GM19193 (cell line): ENCODE data around the gene HOXB7.

ENCODE experiments used
- POLR2A ChIP-seq: IDR thresholded peaks from 4 replicates; pipeline ENCODE4 v1.6.1; 2011; ENCODE audit not compliant: insufficient read depth, insufficient read length; ENCODE audit errors: extremely low read depth

HOXB7 gene

GRCh38 chr17:48621410-48622392 lies 10.9 kb upstream of the HOXB7 start:
- TF ChIP-seq POLR2A, result no peak

DNA sequence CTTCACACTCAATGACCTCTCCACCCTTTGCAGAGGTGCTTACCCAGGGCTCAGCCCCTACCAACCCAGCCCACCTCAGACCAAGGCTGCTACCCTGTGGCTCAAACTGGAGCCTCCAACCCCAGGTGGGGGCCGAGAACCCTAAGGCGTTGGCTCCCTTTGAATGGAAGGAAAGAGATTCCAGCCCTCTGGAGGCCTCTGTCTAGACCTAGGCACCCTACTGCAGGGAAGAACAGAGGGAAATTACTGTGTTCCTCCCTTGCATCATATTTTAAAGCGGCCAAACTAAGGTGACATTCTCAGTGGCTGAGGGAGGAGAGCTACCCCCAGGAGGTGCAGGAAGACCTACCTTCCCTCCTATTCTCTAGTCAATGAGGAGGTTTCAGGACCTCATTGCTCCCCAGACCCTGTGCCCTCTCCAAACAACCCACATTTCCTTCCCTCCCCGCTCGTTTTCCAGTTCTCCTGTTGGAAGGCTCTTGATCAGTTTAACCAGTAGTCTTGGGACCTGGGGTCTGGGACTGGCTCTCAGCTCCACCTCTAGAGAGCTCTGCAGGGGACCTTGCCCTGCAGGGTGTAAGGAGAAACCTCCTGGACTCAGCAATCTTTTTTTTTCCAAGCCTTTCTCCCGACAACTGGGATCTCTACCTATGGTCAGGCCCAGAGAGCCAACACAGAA lies 9.8 kb upstream of the HOXB7 start:
- TF ChIP-seq POLR2A, result no peak

- TF ChIP-seq POLR2A, result no peak
Observed at GRCh38 chr17:48619826-48620449, 9.1 kb upstream of the HOXB7 start.

DNA sequence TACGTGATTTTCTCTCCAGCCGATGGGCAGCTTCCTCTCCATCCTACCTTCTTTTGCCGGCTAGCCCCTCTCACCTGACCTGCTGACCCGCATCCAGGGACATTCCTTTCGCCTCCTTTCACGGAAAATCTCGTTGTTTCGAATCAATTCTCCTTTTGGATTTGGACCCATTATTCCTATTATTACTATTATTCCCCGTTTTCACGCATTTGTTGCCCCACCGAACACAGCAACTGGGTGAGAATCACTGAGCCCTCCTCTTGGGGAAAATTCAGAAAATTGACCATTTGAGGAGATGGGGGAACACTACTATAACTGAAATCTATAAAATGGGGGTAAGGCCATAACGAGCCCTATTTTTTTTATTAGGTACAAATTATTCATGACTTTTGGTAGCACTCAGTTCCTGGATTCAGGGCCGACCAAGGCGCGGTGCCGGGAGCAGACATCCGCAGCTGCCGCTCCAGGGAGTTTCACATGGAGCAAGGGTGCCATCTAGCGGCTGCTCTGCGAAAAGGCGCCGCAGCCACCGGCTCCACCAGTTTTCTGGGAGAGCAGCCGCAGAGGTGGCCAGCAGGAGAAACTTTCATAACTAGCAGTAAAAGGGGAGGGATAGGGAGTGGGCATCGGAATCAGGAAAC lies 7.6 kb upstream of the HOXB7 start:
- TF ChIP-seq POLR2A, result no peak

- no peak for TF ChIP-seq POLR2A
Observed at GRCh38 chr17:48617471-48618255, 6.8 kb upstream of the HOXB7 start.

DNA sequence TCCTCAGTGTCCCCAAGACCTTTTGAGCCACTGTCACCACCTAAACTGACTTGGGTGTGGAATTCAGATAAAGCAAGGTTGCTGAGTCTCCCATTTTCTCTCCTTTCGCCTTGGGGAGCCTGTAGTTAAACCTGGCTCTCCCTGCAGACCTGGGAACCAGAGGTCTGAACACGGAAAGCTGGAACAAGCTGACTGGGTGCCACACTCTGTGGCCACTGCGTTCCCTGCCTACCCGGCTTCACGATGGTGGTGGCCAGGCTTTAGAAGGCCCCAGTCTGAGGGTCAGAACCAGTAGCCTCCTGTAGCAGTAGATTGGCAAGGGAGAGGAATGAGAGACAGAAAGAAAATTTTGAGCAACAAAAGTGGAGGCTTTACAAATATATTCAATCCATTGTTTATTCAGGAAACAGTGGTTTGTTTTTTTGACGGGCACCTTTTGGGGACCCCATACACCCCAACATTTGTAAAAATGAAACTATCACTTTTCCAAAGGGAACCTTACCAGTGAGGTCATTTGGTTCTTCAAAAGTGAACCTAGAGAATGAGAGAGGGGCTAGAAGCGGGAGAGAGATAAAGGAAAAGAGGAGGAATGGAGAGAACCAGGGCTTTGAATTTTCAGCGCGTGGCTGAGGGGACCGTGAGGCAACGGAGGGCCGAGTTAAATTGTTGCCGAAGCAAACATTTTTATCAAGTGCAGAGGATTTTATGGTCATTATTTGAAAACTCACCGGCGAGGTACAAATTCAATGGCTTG lies 6.1 kb upstream of the HOXB7 start:
- TF ChIP-seq POLR2A, result no peak

DNA sequence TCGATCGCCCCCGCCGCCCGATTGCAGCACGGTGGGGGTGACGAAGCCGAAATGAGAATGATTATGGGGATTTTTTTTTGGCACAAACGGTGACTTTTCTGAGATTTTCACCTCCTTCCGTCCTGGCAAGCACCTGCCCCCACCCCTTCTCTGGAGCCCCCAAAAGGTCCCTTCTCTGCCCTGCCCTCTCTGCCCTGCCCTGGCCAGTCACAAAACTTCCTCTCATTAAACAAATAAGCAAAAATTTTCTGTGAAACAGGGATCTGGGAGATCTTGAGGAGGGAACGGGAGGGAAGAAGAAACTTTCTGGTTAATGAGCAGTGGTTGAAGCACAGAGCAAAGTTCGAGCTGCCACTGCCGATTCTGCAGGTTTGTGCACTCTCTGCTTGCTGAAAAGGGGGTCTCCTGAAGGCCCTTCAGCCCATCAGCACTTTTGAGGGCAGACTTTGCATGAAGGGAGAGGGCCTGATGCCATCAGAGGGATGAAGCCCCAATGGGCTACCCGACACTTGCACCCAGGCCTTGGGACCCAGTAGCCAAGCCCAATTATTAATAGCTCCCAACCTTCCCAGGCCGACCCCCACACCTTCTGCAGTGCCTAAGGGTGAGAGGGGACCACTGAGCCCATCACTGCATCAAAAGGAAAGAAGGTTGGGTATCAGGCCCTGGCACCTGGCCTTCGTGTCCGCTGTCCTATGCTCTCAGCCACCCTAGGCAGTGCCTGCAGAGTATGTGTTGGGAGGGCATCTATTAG lies 5.3 kb upstream of the HOXB7 start:
- no peak for TF ChIP-seq POLR2A

DNA sequence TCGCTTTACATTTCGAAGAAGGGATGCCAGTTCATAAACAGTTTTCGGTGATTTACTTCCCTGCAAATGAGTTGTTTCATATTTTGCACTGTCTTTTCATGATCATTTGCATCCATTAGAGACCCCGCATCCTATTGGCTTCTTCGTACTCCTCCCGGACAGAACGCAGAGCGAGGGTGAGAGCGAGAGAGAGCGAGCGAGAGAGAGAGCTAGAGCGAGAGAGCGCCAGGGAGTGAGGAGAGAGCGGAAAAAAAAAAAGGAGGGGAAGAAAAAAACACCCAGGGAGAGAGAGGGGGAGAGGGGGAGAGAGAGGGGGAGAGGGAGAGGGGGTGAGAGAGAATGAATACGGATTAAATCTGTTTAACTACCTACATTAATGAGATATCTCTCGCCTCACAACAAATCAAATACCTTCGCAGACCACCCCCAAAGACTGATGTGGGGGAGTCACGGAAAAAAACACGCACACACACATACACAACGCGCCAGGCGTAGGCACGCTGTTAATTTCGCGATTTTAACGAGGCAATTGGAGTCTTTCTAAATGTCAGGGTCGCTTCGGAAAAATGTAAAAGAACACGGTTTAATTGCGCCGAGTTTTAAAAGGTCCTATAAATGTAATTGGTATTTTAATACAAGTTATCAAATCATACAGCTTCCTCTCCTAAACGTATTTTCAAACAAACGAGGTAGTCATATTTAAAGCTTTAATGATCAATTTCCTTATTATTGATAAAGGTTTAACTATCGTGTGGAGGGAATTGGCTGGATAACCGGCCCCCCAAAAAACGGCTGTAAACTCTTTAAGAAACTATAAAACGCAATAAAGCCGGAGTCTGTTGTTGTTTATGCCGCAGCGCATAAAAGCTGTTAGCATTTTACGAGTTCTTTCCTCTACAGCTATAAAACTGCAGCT lies 4.5 kb upstream of the HOXB7 start, which contains the start of gene HOXB8:
Gene HOXB8, minus strand, starts transcription at position 246 of the 916 bp plus-strand sequence. CDS start 588 bp downstream, outside the sequence.
- no peak for TF ChIP-seq POLR2A

GRCh38 chr17:48613862-48614694 lies 3.3 kb upstream of the HOXB7 start:
- no peak for TF ChIP-seq POLR2A

DNA sequence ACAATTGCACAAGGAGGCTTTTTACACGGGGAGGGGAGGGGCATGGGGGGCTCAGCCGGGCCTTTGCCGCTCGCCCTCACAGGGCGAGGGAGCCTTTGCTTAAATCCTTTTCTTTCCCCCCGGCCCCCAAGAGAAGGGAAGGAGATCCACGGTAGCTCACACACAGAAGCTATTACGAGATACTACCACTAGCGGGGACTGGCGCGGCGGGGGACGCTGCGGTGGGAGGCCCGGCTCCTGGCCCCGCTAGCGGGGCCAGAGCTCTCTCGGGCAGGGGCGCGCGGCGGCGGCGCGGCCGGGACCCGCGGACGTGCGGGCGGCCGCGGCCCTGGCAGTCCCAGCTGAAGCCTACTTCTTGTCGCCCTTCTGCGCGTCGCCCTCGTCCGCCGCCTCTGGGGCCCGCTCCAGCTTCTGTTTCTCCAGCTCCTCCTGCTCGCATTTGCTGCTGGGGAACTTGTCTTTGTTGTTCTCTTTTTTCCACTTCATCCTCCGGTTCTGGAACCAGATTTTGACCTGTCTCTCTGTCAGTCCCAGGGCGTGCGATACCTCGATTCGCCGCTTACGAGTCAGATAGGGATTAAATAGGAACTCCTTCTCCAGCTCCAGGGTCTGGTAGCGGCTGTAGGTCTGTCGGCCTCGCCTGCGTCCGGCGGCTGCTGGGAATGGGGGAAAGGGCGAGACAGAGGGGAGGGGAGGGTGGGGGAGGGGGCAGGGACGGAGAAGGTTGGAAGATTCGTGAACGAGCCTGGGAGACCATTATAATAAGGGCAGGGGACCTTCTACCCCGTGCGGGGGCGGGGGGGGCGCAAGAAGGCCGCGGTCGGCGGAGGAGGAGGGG lies 2.3 kb upstream of the HOXB7 start:
- TF ChIP-seq POLR2A, result no peak
